NCI-H748 (cell line): ENCODE data around the gene FAM110D.

Experiments
- DNase-seq: peaks from one replicate; lab custom pipeline; 2025; ENCODE audit not compliant: unreplicated experiment; lab: John Stamatoyannopoulos, UW

The FAM110D gene

DNA sequence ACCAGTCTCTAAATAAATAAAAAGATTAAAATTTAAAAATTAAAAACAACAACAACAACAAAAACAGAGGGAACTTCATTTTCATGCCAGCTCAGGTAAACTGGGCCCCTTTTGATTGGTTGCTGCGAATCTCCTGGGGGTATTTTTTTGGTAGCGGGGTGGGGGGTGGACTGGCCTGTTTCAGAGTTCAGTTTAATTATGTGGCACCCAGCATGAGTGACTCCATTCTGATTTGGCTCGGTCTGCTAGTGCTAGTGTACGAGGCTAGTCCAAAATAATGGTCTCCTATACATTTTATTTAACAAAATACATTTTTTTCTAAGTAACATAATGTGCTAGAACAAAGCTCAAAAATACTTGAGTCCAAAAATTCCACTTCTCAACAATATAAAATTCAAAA is 29.1 kb upstream of the FAM110D start:
- DNase-seq, result no peak

DNA sequence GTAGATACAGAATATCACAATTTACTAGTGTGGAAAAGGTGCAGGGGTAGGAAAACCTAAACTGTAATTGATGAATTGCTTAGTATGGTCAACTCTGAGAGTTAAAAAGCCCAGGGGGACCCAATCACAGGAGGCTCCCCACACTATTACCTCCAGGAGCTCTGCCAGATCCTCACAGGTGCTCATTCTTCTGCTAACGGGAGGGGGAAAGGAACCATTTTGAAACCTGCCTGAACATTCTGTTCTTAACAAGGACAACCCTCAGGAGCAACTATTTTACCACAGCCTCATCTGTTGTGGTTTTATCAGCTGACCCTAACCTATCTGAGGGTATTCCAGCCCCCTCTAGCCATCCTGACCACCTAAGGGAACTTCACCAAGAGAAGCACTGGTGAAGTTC is 28.2 kb upstream of the FAM110D start:
- DNase-seq, result no peak

DNA sequence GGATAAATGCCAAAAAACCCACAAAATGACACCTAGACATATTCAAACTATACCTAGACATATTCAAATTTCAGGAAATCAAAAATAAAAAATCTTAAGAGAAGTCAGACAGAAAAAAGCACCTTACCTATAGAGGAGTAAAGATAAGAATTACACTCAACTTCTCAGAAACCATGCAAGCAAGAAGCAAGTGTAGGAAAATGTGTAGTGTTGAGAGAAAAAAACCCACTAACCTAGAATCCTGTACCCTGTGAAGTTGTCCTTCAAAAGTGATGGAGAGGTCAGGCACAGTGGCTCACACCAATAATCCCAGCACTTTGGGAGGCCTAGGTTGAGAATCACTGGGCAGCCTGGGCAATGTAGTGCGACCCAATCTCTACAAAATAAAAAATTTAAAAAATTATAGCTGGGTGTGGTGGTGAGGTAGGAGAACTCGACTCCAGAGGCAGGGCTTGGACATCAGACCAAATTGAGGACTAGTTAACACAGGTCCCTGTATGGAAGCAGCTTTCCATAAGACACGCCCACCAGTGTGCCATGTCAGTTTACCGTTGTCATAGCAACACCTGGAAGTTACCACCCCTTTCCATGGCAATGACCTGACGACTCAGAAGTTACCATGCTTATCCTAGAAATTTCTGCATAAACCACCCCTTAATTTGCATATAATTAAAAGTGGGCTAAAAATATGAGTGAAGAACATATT is 26.6 kb upstream of the FAM110D start:
- DNase-seq, result peak; percentile 54

DNA sequence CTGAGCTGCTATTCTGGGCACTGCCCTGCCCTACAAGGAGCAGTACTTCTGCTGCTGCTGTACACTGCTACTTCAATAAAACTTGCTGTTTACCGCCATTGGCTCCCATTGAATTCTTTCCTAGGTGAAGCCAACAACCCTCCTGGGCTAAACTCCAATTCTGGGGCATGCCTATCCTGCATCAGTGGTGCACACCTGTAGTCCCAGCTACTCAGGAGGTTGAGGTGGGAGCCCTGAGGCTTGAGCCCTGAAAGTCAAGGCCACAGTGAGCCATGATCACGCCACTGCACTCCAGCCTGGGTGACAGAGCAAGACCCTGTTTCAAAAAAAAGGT is 26.1 kb upstream of the FAM110D start:
- DNase-seq, result no peak

DNA sequence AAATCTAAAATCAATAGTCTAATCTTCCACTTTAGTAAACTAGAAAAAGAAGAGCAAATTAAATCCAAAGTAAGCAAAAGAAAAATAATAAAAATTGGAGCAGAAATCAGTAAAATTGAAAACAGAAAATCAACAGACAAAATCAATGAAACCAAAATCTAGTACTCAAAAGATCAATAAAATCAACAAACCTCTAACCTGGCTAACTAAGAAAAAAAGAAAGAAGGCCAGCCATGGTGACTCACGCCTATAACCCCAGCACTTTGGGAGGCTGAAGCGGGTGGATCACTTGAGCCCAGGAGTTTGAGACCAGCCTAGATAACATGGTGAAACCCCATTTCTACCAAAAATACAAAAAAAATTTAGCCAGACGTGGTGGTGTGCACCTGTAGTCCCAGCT is 24.4 kb upstream of the FAM110D start:
- DNase-seq, result no peak

DNA sequence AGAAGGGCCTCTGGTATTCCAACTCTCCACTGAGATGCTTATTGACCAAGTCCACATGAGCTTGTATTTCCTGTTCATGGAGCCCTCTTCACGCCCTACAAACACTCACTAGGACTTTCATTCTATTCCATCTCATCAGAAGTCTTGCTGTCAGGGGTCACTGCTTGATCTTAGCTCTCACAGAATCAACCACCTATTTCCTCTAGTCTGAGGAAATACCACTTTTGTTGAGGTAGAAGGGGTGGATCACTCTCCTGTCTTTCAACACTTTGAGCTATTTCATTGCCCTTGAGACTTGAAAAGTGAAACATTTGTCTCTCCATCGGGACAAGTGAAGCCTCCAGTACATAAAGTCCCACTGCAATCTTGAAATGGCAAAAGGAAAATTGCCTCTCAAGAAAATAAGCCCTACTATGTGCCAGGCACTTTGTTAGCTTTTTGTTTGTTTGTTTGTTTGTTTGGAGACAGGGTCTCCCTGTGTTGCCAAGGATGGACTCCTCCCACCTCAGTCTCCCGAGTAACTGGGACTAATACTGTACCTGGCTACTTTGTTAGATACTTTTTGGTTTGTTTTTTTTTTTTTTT is 19.8 kb upstream of the FAM110D start:
- DNase-seq, result no peak

DNA sequence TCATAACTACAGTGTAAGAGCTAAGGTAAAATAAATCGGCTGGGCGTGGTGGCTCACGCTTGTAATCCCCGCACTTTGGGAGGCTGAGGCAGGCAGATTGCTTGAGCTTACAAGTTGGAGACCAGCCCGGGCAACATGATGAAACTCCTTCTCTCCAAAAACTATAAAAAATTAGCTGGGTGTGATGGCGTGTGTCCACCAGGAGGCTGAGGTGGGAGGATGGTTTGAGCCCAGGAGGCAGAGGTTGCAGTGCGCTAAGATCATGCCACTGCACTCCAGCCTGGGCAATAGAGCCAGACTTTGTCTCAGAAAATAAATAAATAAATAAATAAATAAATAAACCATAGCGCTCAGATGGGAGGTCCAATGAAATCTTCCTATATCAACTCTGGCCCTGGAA is 16.7 kb upstream of the FAM110D start:
- no peak for DNase-seq

DNA sequence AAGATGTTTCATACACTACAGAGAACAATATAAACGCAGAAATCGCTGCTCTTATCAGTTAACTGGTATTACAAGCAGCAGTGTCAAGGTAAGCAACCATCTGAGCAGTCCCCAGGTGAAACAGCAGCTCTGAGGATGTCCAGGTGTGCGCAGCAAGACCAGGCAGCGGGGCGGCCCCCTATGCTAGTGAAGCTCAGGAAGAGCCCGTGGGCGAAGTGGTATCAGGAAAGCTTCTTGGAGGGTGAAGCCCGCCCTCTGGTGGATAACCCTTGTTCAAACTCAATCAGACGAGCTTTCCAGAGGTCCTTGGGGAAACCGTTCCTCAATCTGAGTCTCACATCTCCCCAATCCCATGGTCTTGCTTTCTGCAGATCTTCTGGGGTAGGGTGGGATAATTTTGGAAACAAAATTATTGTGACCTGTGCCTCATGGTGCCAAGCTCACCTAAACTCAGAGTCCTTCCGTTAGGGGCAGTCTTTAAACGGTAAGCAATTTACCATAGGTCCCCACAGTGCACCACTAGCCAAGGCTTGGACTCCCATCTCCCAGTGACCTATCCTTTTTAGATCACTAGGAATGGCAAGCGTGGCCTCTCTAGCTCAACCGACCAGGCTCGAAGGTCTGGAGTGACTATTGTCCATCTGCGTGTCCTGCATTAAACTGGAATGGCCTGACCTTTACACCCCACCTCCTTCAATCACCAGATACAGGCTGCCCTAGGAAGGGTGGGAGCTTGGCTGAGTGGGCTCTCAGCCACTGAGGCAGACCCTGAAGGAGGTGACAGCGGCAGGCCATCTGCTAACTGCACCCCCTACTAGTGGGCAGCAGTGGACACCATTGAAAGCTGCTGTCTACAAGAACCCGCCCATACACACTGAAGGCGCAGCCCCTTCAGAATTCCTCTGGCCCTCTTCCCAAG is 13.6 kb upstream of the FAM110D start:
- DNase-seq, result peak; percentile 89

DNA sequence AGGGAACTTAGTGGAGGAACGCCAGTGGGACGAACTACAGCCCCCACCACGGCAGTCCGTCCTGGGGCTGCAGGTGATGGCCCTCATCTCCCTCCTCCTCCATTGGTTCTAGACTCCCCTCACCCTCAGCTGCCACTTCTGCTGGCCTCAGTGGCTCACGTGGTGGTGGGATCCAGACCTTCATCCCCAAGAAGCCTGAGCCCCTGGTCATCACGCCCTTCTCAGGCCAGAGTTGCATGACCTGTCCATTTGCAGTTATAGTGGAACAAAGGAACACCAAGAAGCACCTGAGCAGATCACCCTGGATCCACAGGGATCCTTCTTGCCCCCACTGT is 13.0 kb upstream of the FAM110D start:
- no peak for DNase-seq

DNA sequence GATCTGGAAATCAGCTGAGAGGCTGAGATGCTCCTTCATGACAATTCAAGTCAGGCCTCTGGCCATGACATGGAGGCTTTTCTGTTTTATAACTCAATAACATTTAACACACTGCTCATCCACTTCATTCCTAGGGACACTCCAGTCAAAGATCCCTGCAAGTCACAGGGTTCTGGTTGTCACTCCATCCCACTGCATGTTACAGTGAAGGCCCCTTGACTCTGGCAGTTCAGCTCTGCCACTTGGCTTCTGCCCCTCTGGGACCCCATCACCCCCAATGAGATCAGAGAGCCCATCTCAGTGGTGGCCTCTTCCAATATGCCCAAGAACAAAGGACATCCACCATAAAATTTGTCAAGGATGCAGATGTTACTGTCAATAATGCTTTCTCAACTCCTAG is 10.0 kb upstream of the FAM110D start:
- DNase-seq, result no peak

DNA sequence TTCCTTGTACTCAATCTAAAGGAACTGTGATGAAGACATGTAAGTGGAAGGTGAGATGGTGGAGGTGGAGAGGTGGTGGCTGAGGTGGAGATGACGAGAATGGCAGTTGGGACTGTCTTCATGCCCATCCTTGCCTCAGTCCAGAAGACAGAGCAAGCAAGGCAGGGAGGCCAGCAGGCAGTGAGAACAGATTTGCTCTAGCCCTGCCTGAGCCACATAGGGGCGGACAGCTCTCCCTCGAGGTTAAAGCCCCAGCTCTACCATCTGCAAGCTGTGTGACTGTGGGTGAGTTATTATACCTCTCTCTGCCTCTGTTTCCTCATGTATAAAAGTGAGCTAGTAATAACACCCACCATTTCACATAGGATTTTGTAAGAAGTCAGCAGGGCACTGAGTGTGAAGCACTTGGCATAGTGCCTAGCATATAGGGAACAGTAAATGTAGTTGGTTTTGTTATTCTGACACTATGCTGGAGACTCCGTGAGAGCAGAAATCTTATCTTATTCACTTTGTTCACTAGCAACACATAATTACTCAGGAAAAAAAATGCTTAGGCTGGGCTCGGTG is 4.8 kb upstream of the FAM110D start:
- no peak for DNase-seq

DNA sequence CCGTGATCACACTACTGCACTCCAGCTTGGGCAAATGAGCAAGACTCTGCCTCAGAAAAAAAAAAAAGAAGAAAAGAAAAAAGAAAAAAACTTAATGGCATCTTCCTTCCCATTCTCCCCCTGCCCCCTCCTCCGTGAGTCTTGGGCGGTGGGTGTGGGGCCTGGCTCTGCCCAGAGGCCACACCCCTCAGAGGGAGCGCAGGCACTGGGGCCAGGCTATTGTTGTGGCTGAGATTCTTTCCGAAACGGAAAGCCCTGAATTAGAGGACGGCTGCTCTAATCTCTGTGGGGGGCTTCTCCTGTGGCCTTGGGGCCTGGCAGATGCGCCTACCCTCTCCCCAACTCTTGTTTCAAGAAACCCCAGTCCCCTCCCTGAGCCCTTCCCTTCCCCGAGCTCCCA is 4.1 kb upstream of the FAM110D start:
- no peak for DNase-seq

DNA sequence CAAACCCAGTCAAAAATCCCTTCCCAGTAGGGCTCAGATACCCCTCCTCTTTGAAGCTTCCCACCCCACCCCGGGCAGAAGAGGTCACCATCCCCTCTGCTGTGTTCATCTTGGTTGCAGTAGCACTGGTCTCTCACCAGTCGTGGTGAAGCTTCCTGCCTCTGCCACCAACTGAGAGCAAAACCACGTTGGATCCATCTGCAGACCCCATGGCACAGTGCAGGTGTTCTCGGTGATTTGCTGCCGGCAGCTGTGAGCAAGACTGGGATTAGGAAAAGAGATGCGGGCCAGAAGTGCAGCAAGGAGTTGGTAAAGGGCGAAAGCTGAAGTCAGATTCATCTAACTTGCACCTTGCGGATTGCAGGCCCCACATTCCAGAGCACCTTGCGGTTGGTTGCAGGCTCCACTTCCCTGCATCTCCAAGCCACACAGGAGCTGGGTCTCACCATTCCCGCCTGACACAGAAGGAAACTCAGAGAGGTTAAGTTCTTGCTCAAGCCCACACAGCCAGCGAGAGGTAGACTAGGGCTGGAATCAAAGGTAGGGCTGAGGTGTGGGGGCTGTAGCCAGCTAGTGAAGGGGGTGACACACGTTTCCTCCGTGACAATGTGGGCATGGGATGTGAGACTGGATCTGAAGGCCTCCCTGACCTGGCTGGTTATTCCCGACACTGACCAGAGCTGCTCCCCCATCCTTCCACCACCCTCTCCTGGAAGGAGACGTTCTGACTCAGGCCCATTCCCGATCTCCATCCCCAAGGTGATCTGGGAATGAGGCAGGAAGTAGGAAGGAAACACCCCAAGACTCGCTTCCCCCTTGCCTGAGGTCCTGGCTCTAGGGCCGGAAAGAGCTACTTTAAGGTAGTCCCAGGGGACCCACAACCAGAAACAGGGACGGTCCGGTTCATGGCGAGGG is 3.3 kb upstream of the FAM110D start:
- no peak for DNase-seq

DNA sequence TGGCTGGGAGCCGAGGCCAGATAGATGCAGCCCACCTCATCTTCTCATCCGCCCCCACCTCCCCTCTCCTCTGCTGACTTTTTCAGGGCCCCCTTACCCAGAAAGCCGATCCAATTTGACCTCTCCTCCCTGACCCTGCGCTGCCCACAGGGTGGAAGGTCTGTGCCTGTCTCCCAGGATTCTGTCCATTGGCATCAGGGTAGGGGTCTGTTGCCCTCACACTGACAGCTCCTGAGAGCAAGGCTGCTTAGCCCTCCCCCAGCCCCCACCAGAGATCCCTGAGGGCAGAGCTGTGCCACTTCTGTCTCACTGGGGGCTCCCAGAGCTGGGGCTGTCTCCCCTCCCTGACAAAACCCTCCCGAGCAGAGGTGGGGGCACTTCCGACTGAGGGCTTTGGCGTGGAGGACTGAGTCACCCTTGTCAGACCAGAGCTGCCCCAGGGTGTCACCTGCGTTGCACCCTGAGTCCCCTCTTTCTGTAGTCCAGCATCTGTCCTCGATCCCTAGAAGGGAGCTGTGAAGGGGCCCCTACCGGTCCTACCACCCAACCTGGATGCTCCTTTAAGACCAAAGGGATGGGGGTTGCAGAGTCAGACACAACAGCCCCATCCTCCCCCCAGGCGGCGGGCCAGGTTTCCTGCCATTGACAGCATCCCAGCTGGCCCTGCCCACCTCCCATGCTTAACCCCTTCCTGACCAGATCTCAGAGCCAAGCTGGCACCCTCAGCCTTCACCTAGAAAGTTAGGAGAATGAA is 2.4 kb upstream of the FAM110D start:
- no peak for DNase-seq

DNA sequence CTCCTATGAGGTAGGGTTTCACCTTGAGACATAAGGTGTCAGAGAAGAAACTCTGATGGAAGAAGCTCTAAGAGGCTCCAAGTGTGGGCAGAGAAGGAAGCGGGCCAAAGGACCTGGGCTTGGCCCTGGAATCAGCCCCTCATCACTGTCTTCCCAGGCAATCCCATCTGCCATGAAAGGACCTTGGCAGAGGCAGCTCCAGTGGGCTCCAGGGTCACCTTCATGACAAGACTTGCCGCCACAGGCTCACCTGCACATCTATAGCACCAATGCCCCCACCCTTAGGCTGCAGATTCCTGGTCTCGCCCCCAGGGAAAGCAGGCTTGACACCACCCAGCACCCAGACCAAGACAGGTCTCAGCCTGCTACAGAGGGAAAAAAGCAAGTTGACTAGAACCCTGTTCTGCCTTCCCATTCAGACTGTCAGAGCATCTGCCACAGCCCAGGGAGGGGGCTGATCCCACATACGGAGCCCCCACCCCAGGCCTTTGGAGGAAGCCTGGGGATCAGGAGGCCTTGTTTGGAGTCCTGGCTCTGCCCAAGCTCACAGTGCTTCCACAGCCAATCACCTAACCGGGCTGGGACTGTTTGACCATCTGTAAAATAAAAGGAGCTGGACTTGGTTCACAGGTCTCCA is 490 bp upstream of the FAM110D start:
- DNase-seq, result no peak

DNA sequence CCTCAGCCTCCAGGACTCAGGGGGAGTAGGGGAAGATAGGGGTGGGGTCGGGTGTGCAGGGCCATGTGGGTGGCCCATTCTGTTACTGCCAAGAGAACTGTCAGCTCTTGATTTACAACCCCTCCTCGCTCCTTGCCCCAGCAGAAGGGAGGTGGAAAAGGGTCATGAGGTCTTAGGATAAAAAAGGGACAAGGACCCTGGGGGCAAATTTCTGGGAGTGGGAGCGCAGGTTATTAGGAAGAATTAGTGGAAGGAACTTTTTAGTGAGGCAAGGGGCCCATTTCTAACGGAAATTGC is 812 bp downstream of the FAM110D start:
- no peak for DNase-seq

DNA sequence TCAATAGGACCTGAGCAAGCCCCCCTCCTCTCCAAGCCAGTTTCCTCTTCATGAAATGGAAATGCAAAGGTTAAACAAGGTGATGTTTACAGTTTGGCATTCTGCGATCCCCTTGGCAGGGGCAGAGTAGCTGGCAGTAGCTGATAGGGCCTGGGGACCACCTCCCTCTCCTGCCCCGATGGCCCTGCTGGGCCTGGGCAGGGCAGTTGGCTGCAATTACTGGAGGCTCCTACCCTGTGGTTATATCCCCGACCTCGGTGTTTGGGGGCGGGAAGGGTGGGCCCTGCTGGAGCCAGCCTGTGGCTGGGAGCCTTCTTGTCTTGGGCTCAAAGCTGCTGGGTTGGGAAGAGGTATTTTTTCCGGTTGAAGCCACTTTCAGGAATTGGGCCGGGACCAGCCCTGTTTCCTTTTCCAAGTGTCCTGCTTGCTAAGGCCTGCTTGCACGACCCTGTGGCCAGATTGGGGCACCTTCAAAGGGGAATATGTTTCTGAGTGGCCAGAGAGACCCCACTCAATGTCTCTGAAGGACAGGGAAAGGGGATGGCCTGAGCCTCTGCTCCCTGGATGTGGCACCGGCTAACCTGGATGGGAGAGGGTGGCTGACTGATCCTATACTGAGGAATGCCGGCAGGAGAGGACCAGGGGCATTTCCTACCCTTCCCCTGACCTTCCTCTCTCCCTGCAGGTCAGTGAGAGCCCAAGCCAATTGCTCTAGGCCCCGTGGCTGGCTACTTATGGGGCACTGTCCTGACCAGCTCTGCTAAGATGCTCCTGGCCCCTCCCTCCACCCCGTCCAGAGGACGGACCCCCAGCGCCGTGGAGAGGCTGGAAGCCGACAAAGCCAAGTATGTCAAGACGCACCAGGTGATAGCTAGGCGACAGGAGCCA is 1.9 kb downstream of the FAM110D start:
- no peak for DNase-seq

DNA sequence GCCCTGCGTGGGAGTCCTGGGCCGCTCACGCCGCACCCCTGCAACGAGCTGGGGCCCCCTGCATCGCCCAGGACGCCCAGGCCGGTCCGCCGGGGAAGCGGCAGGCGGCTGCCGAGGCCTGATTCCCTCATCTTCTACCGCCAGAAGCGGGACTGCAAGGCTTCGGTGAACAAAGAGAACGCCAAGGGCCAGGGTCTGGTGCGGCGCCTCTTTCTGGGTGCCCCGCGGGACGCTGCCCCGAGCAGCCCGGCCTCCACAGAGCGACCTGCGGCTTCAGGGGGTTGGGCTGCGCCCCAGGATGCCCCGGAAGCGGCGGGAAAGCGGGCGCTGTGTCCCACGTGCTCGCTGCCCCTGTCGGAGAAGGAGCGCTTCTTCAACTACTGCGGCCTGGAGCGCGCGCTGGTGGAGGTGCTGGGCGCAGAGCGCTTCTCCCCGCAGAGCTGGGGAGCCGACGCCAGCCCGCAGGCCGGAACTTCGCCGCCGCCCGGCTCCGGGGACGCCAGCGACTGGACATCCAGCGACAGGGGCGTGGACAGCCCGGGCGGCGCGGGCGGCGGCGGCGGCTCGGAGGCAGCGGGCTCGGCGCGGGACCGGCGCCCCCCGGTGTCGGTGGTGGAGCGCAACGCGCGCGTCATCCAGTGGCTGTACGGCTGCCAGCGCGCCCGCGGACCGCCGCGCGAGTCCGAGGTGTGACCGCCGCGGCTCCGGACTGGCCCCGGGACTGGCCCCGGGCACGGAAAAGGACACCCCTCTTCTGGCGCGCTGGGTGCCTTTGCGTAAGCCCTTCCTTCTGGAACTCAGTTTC is 2.7 kb downstream of the FAM110D start:
- peak; percentile 60 for DNase-seq
